Heart left ventricle (tissue), 16 donors: ENCODE data around the gene CACNA1C. TPM values are rescaled to one million over a fixed set of nuclear protein-coding genes. Genes with fewer than 3 reads are reported as not detected.

ENCODE experiments used
- ATAC-seq, 4 donors: fragments of 200-7000 bp; cut with Tn5 transposase; one replicate each; pipeline ENCODE4 v1.9.1; 2020 to 2022; ENCODE audit warnings: moderate library complexity in 4 of 4, mild to moderate bottlenecking in 3 of 4, moderate number of reproducible peaks in 1 of 4
- DNase-seq, 5 donors: peaks; one replicate each; pipeline ENCODE4 v3.0.0-alpha.2; 2020
- H3K27ac ChIP-seq, 12 donors: fragments of 200-600 bp; sonication (generic) in 4 of 12; one replicate each; pipeline versions ENCODE4 v1.5.0 to v1.8.0; 2016 to 2022; ENCODE audit warnings: mild to moderate bottlenecking in 2 of 12
- H3K27me3 ChIP-seq, 9 donors: fragments of 200-600 bp; sonication (generic) in 2 of 9; one replicate each; pipeline versions ENCODE4 v1.5.1 to v1.8.0; 2016 to 2022; ENCODE audit warnings: mild to moderate bottlenecking in 3 of 9
- H3K36me3 ChIP-seq, 9 donors: fragments of 200-600 bp; sonication (generic) in 2 of 9; one replicate each; pipeline versions ENCODE4 v1.5.0 to v1.8.0; 2018 to 2022; ENCODE audit warnings: mild to moderate bottlenecking in 2 of 9
- H3K4me1 ChIP-seq, 12 donors: fragments of 200-600 bp; sonication (generic) in 4 of 12; one replicate each; pipeline versions ENCODE4 v1.5.0 to v1.8.0; 2016 to 2022; ENCODE audit warnings: mild to moderate bottlenecking in 3 of 12
- H3K4me3 ChIP-seq, 12 donors: fragments of 200-600 bp; sonication (generic) in 4 of 12; one replicate each; pipeline versions ENCODE4 v1.5.0 to v1.8.0; 2017 to 2022; ENCODE audit warnings: mild to moderate bottlenecking in 9 of 12, moderate library complexity in 4 of 12
- H3K9me3 ChIP-seq, 12 donors: fragments of 200-600 bp; sonication (generic) in 4 of 12; one replicate each; pipeline versions ENCODE4 v1.5.0 to v1.8.0; 2016 to 2022; ENCODE audit warnings: mild to moderate bottlenecking in 1 of 12
- CTCF ChIP-seq, 12 donors: fragments of 200-600 bp; sonication (generic) in 4 of 12; IDR thresholded peaks; one replicate each; pipeline versions ENCODE4 v1.5.0 to v1.8.0; 2018 to 2022; ENCODE audit warnings: antibody characterized with exemption in 12 of 12, mild to moderate bottlenecking in 5 of 12
- POLR2A ChIP-seq, 2 donors: fragments of 450-650 bp; IDR thresholded peaks; one replicate each; pipeline ENCODE4 v1.6.1; 2017; ENCODE audit warnings: antibody characterized with exemption in 2 of 2, mild to moderate bottlenecking in 2 of 2, moderate library complexity in 2 of 2
- WGBS, 4 donors: extraction: QIAGEN DNeasy Blood & Tissue Kit in 2 of 4; methylation state at CpG; one replicate each; pipeline versions ENCODE4 v1.1.5 to v1.1.7; 2013 to 2018; 5-methylcytosine and 5-hydroxymethylcytosine counted together
- intact Hi-C, 10 donors: fragments of 100-400 bp; cut with DNase I; formaldehyde crosslinking; loops; one replicate each; pipeline versions ENCODE4 v1.11.1 to v1.14.2; 2022
- polyA plus RNA-seq, 2 donors: library from polyadenylated mRNA; stranded (reverse); fragments of 200-250 nt; gene quantifications; one replicate each; pipeline ENCODE4 v1.2.3, GENCODE V29; 2013
- total RNA-seq, 9 donors: library from RNA; depleted of rRNA in 2 of 9; stranded (reverse); fragments of >200 nt in 2 of 9; fragmentation: NEBNext Ultra II Directional in 3 of 9; extraction: Animal tissue kit (Norgen Biotek cat#: 25700) in 3 of 9; gene quantifications; one replicate each; pipeline versions ENCODE4 v1.1.0 to v1.2.4, GENCODE V29; 2016 to 2023
- donor health status: ischemic (EF 13 %, LVEDD 7.1; RV severe dilation, severe dysfunction).
- donor health status: healthy with polysubstance abuse.
- donor health status: DM: no; HTN: yes; CAD: no.
- donor health status: DM: no; HTN: no; CAD: no.
- donor health status: ischemic (EF 25% LVEDD 6.9; RV normal size, moderate dysfunction).
- donor health status: ischemic (EF 25% LVEDD 5.7; RV mildly dilated, moderate dysfunction).
- donor health status: healthy.
- donor health status: DM: yes; HTN: yes; CAD: no.
- donor health status: ischemic (EF 35%, LVEDD 5.7; RV mildly dilated, moderate dysfunction).
- donor health status: nonischemic (EF 11% LVEDD 7.7; RV severe dilation, severe dysfunction).
- donor health status: DM: yes; HTN: yes; CAD: no.
- donor health status: PGD.
- donor health status: ischemic (EF 29% LVEDD 5.4; RV normal size, mild dysfunction).
- donor health status: nonischemic (EF 23%, LVEDD 6.1; RV moderate dilation, normal function).

CACNA1C gene
- total and polyA plus RNA-seq, 11 donors = 41.9 to 196 (median 164) TPM

GRCh38 chr12:2312770-2313169 lies 260.0 kb downstream of the CACNA1C start:
- Histone ChIP-seq H3K4me1 (peaks cover 0 to 39% (median 8%) of the 10 kb centered on the region in 12 donors), H3K9me3 (peaks cover 0 to 5% (median 0%) of the 10 kb centered on the region in 12 donors), H3K36me3 (no peaks in the 10 kb centered on the region), H3K27me3 (no peaks in the 10 kb centered on the region), H3K4me3 (no peak overlapping the region), H3K27ac (peak overlapping the region in 1 of 12 donors; percentile 73)
- DNase-seq (no peak), ATAC-seq (no peak)
- 96 to 100% (median 100%) methylated on average over 1 of the region's 1 CpG for WGBS, 4 donors
- intact Hi-C loops = no loop called here
- TF ChIP-seq CTCF (IDR thresholded peaks at IDR 0.05) (no peak), POLR2A (IDR thresholded peaks at IDR 0.05) (no peak)

- Histone ChIP-seq H3K4me1 (peaks cover 0 to 56% (median 17%) of the 10 kb centered on the region in 12 donors), H3K4me3 (no peak overlapping the region), H3K9me3 (no peaks in the 10 kb centered on the region), H3K27ac (no peak overlapping the region), H3K27me3 (no peaks in the 10 kb centered on the region), H3K36me3 (no peaks in the 10 kb centered on the region)
- intact Hi-C loops = no loop called here
- TF ChIP-seq POLR2A (IDR thresholded peaks at IDR 0.05) (no peak), CTCF (IDR thresholded peaks at IDR 0.05) (no peak)
- ATAC-seq (no peak), DNase-seq (no peak)
- WGBS, 4 donors = 66 to 100% (median 98%) methylated on average over 2 of the region's 2 CpGs
Observed at GRCh38 chr12:2314492-2314891, 261.7 kb downstream of the CACNA1C start.

GRCh38 chr12:2317772-2318171 lies 265.0 kb downstream of the CACNA1C start:
- H3K4me3 ChIP-seq = no peak overlapping the region
- ATAC-seq = no peak
- H3K9me3 ChIP-seq = no peaks in the 10 kb centered on the region
- no peaks in the 10 kb centered on the region for H3K27me3 ChIP-seq
- DNase-seq = no peak
- intact Hi-C loops = no loop called here
- peak overlapping the region in 3 of 12 donors; percentile 10 to 70 (median 39) for H3K27ac ChIP-seq
- WGBS, 4 donors = 70 to 81% (median 75%) methylated on average over 11 of the region's 11 CpGs
- no peaks in the 10 kb centered on the region for H3K36me3 ChIP-seq
- H3K4me1 ChIP-seq = peaks cover 0 to 70% (median 38%) of the 10 kb centered on the region in 12 donors
- TF ChIP-seq POLR2A (IDR thresholded peaks at IDR 0.05) = no peak
- no peak for TF ChIP-seq CTCF (IDR thresholded peaks at IDR 0.05)

- H3K36me3 ChIP-seq = no peaks in the 10 kb centered on the region
- peaks cover 3 to 70% (median 43%) of the 10 kb centered on the region in 12 donors for H3K4me1 ChIP-seq
- 77 to 84% (median 83%) methylated on average over 8 of the region's 8 CpGs for WGBS, 4 donors
- H3K9me3 ChIP-seq = no peaks in the 10 kb centered on the region
- peak in 1 of 5 donors; percentile 46 for DNase-seq
- H3K4me3 ChIP-seq = no peak overlapping the region
- no peak for TF ChIP-seq CTCF (IDR thresholded peaks at IDR 0.05)
- TF ChIP-seq POLR2A (IDR thresholded peaks at IDR 0.05) = no peak
- H3K27ac ChIP-seq = peak overlapping the region in 3 of 12 donors; percentile 10 to 70 (median 53)
- no peaks in the 10 kb centered on the region for H3K27me3 ChIP-seq
- intact Hi-C loops = no loop called here
- ATAC-seq = peak in 2 of 4 donors; percentile 5 to 23
Observed at GRCh38 chr12:2318286-2318685, 265.5 kb downstream of the CACNA1C start.
